GM23338 (cell line): Measurements from ENCODE around the gene KCTD2.

Source experiments
- ZNF331 ChIP-seq: fragments of 250-450 bp; sonication (Bioruptor Pico); IDR thresholded peaks from 2 replicates; pipeline ENCODE4 v1.5.0; 2020; ENCODE audit warnings: low read depth, mild to moderate bottlenecking, moderate library complexity
- TF ChIP-seq, protein P1 (sequence below), 2 experiments: fragments of 200-600 bp in 1 of 2; sonication (generic) in 1 of 2; conservative IDR thresholded peaks; 2 replicates each; pipeline versions ENCODE4 v1.5.1 to v1.6.1; 2016 to 2017; ENCODE audit warnings: antibody characterized with exemption in 2 of 2, low read depth in 2 of 2, mild to moderate bottlenecking in 2 of 2, moderate library complexity in 1 of 2

- no peak for TF ChIP-seq ZNF331
- TF ChIP-seq, protein P1, sequence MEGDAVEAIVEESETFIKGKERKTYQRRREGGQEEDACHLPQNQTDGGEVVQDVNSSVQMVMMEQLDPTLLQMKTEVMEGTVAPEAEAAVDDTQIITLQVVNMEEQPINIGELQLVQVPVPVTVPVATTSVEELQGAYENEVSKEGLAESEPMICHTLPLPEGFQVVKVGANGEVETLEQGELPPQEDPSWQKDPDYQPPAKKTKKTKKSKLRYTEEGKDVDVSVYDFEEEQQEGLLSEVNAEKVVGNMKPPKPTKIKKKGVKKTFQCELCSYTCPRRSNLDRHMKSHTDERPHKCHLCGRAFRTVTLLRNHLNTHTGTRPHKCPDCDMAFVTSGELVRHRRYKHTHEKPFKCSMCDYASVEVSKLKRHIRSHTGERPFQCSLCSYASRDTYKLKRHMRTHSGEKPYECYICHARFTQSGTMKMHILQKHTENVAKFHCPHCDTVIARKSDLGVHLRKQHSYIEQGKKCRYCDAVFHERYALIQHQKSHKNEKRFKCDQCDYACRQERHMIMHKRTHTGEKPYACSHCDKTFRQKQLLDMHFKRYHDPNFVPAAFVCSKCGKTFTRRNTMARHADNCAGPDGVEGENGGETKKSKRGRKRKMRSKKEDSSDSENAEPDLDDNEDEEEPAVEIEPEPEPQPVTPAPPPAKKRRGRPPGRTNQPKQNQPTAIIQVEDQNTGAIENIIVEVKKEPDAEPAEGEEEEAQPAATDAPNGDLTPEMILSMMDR (conservative IDR thresholded peaks at IDR 0.05; ENCODE audit: low read depth in 2 of 2) = no peak
Measured at GRCh38 chr17:75008373-75008772, 38.7 kb upstream of the KCTD2 start.
